Sigmoid colon (tissue), 7 donors: Measurements from ENCODE around the gene AP5Z1. TPM values are rescaled to one million over a fixed set of nuclear protein-coding genes. Genes with fewer than 3 reads are reported as not detected.

Source experiments
- DNase-seq: peaks from one replicate; pipeline ENCODE4 v3.0.0-alpha.2; 2019
- H3K27ac ChIP-seq, 4 donors: fragments of 200-600 bp; sonication (generic); one replicate each; pipeline ENCODE4 v1.5.1; 2016 to 2019; ENCODE audit warnings: mild to moderate bottlenecking in 1 of 4
- H3K27me3 ChIP-seq, 3 donors: fragments of 200-600 bp; sonication (generic); one replicate each; pipeline ENCODE4 v1.5.1; 2019; ENCODE audit warnings: mild to moderate bottlenecking in 1 of 3
- H3K36me3 ChIP-seq, 4 donors: fragments of 200-600 bp; sonication (generic); one replicate each; pipeline ENCODE4 v1.5.1; 2016 to 2019
- H3K4me1 ChIP-seq, 4 donors: fragments of 200-600 bp; sonication (generic); one replicate each; pipeline ENCODE4 v1.5.1; 2017 to 2019
- H3K4me3 ChIP-seq, 4 donors: fragments of 200-600 bp; sonication (generic); one replicate each; pipeline ENCODE4 v1.5.1; 2017 to 2019; ENCODE audit warnings: mild to moderate bottlenecking in 2 of 4, moderate library complexity in 1 of 4
- H3K9me3 ChIP-seq, 4 donors: fragments of 200-600 bp in 3 of 4; sonication (generic) in 3 of 4; one replicate each; pipeline versions ENCODE4 v1.5.1 to v1.6.1; 2013 to 2019
- CTCF ChIP-seq, 4 experiments: fragments of 450-650 bp in 3 of 4; fragments of 200-600 bp in 1 of 4; IDR thresholded peaks; one replicate each; pipeline ENCODE4 v1.5.1; 2016 to 2019; ENCODE audit warnings: antibody characterized with exemption in 4 of 4, mild to moderate bottlenecking in 3 of 4, moderate library complexity in 2 of 4
- EP300 ChIP-seq, 4 donors: sonication (generic); formaldehyde crosslinking; IDR thresholded peaks; one replicate each; pipeline ENCODE4 v1.6.1; 2017; ENCODE audit warnings: antibody characterized with exemption in 4 of 4
- POLR2A ChIP-seq, 2 donors: fragments of 450-650 bp; IDR thresholded peaks; one replicate each; pipeline ENCODE4 v1.6.1; 2016; ENCODE audit warnings: antibody characterized with exemption in 2 of 2, mild to moderate bottlenecking in 2 of 2, moderate library complexity in 2 of 2
- POLR2AphosphoS5 ChIP-seq, 4 donors: sonication (generic); formaldehyde crosslinking; IDR thresholded peaks; one replicate each; pipeline ENCODE4 v1.6.1; 2017; ENCODE audit warnings: antibody characterized with exemption in 4 of 4
- WGBS, 2 donors: extraction: QIAGEN DNeasy Blood & Tissue Kit; methylation state at CpG; one replicate each; pipeline ENCODE4 v1.1.7; 2013; 5-methylcytosine and 5-hydroxymethylcytosine counted together
- intact Hi-C: fragments of 100-400 bp; cut with DNase I; formaldehyde crosslinking; loops from one replicate; pipeline ENCODE4 v1.15.1; 2023
- polyA plus RNA-seq, 3 donors: library from polyadenylated mRNA; stranded (reverse); fragments of 200-250 nt; gene quantifications; one replicate each; pipeline ENCODE4 v1.2.3, GENCODE V29; 2013
- total RNA-seq, 4 donors: library from RNA; depleted of rRNA; stranded (reverse); fragments of >200 nt; gene quantifications; one replicate each; pipeline ENCODE4 v1.1.0, GENCODE V29; 2016
- donor health status: healthy with polysubstance abuse.
- donor health status: Bipolar disorder and iron deficiency.
- donor health status: healthy.

Gene AP5Z1
- total and polyA plus RNA-seq, 7 donors: 16.8 to 66.0 (median 20.3) TPM

- H3K27me3 ChIP-seq: peaks cover 0 to 8% (median 5%) of the 10 kb centered on the region in 3 donors
- WGBS, 2 donors: 46 to 79% methylated on average over 38 of the region's 38 CpGs
- no peaks in the 10 kb centered on the region for H3K9me3 ChIP-seq
- H3K4me3 ChIP-seq: peak overlapping the region in 1 of 4 donors; percentile 20
- H3K27ac ChIP-seq: peak overlapping the region in 1 of 4 donors; percentile 46
- intact Hi-C loops: no loop called here
- DNase-seq: peak; percentile 76
- H3K4me1 ChIP-seq: no peaks in the 10 kb centered on the region
- H3K36me3 ChIP-seq: peaks cover 0 to 13% (median 0%) of the 10 kb centered on the region in 4 donors
- TF ChIP-seq POLR2A (IDR thresholded peaks at IDR 0.05): no peak
- TF ChIP-seq POLR2AphosphoS5 (IDR thresholded peaks at IDR 0.05): no peak
- no peak for TF ChIP-seq CTCF (IDR thresholded peaks at IDR 0.05)
These were observed 33.7 kb downstream of the AP5Z1 start for GRCh38 chr7:4809091-4809591.

GRCh38 chr7:4809666-4810065, 34.2 kb downstream of the AP5Z1 start:
- peaks cover 0 to 15% (median 0%) of the 10 kb centered on the region in 4 donors for H3K36me3 ChIP-seq
- no peaks in the 10 kb centered on the region for H3K9me3 ChIP-seq
- peaks cover 0 to 8% (median 5%) of the 10 kb centered on the region in 3 donors for H3K27me3 ChIP-seq
- no peak for DNase-seq
- H3K4me3 ChIP-seq: no peak overlapping the region
- no peaks in the 10 kb centered on the region for H3K4me1 ChIP-seq
- WGBS, 2 donors: 87 to 88% methylated on average over 14 of the region's 14 CpGs
- H3K27ac ChIP-seq: peak overlapping the region in 1 of 4 donors; percentile 46
- intact Hi-C loops: no loop called here
- TF ChIP-seq EP300 (IDR thresholded peaks at IDR 0.05): no peak
- TF ChIP-seq CTCF (IDR thresholded peaks at IDR 0.05): no peak
- TF ChIP-seq POLR2AphosphoS5 (IDR thresholded peaks at IDR 0.05): no peak
- TF ChIP-seq POLR2A (IDR thresholded peaks at IDR 0.05): no peak

- no peak for TF ChIP-seq CTCF (IDR thresholded peaks at IDR 0.05)
- no peak for TF ChIP-seq POLR2AphosphoS5 (IDR thresholded peaks at IDR 0.05)
- no peak for TF ChIP-seq POLR2A (IDR thresholded peaks at IDR 0.05)
- TF ChIP-seq EP300 (IDR thresholded peaks at IDR 0.05): no peak
- peaks cover 0 to 15% (median 0%) of the 10 kb centered on the region in 4 donors for H3K36me3 ChIP-seq
These were observed 39.0 kb downstream of the AP5Z1 start for GRCh38 chr7:4814433-4814832.

GRCh38 chr7:4815121-4815520, 39.7 kb downstream of the AP5Z1 start:
- no peak overlapping the region for H3K27ac ChIP-seq
- no peak for TF ChIP-seq EP300 (IDR thresholded peaks at IDR 0.05)
- TF ChIP-seq POLR2A (IDR thresholded peaks at IDR 0.05): no peak
- TF ChIP-seq POLR2AphosphoS5 (IDR thresholded peaks at IDR 0.05): no peak
- TF ChIP-seq CTCF (IDR thresholded peaks at IDR 0.05): no peak
- intact Hi-C loops: no loop called here
- WGBS, 2 donors: 94 to 97% methylated on average over 14 of the region's 14 CpGs
- H3K36me3 ChIP-seq: peaks cover 0 to 15% (median 0%) of the 10 kb centered on the region in 4 donors
- no peak overlapping the region for H3K4me3 ChIP-seq
- H3K27me3 ChIP-seq: peaks cover 0 to 4% (median 0%) of the 10 kb centered on the region in 3 donors
- no peaks in the 10 kb centered on the region for H3K9me3 ChIP-seq
- DNase-seq: no peak
- H3K4me1 ChIP-seq: no peaks in the 10 kb centered on the region

More at GRCh38 chr7:4814433-4814832, 39.0 kb downstream of the AP5Z1 start:
- no peaks in the 10 kb centered on the region for H3K9me3 ChIP-seq
- DNase-seq: no peak
- no peak overlapping the region for H3K27ac ChIP-seq
- no peaks in the 10 kb centered on the region for H3K4me1 ChIP-seq
- 47 to 68% methylated on average over 14 of the region's 14 CpGs for WGBS, 2 donors
- H3K27me3 ChIP-seq: peaks cover 0 to 4% (median 0%) of the 10 kb centered on the region in 3 donors
- H3K4me3 ChIP-seq: no peak overlapping the region
- intact Hi-C loops: no loop called here
